K562 (cell line): Measurements from ENCODE around the gene NECTIN3. TPM values are rescaled to one million over a fixed set of nuclear protein-coding genes. Genes with fewer than 3 reads are reported as not detected.

ENCODE experiments used
- ATAC-seq: fragments of 200-7000 bp; cut with Tn5 transposase; 3 replicates; pipeline ENCODE4 v1.9.1; 2020; ENCODE audit warnings: moderate library complexity
- BruUV-seq: library from RNA; stranded (reverse); fragments of 400-500 nt; replicated peaks from 2 replicates; lab custom pipeline; 2021; lab: Mats Ljungman, UMichigan
- CTCF ChIA-PET: fragments of 300-600 bp; formaldehyde crosslinking; extraction: SDS; loops from one replicate; lab custom pipeline; 2021; ENCODE audit warnings: low intra/inter-chr PET ratio; lab: Yijun Ruan, JAX
- POLR2A ChIA-PET: fragments of 300-600, 350-650 bp; sonication (Branson Sonifier 250); formaldehyde crosslinking; extraction: SDS; loops from one replicate; lab custom pipeline; 2021; ENCODE audit warnings: antibody characterized with exemption, inconsistent platforms; lab: Yijun Ruan, JAX
- DNase-seq, 4 experiments: peaks; one replicate each; pipeline versions ENCODE4 v3.0.0 to v3.0.0-alpha.2; 2011 to 2018; ENCODE audit warnings: low spot score in 3 of 4, mixed read lengths in 3 of 4; ENCODE audit errors: extremely low read depth in 1 of 4
- FAIRE-seq: peaks from 2 replicates; lab custom pipeline; 2011; peaks lifted over from hg19 to GRCh38; lab: Jason Lieb, UNC
- H2AFZ ChIP-seq: 2 replicates; pipeline ENCODE4 v1.6.0; 2011; ENCODE audit warnings: low read depth, low read length, control low read depth, inconsistent platforms
- H3K27ac ChIP-seq: fragments of 200-600 bp; 3 replicates; pipeline ENCODE4 v1.8.0; 2011; ENCODE audit warnings: low read depth, mild to moderate bottlenecking, control low read depth, inconsistent platforms, low read length, moderate library complexity, mixed read lengths; ENCODE audit errors: extremely low read depth
- H3K27me3 ChIP-seq, 2 experiments: fragments of 300-600 bp in 1 of 2; 2 replicates in 1 of 2; 3 replicates in 1 of 2; pipeline versions ENCODE4 v1.6.0 to v1.8.0; 2011; ENCODE audit warnings: inconsistent platforms in 2 of 2, low read length in 2 of 2, mild to moderate bottlenecking in 1 of 2, mixed read lengths in 1 of 2, moderate library complexity in 1 of 2; ENCODE audit not compliant: control insufficient read depth in 2 of 2, insufficient read depth in 2 of 2
- H3K36me3 ChIP-seq: fragments of 300-600 bp; 3 replicates; pipeline ENCODE4 v1.8.0; 2011; ENCODE audit warnings: mild to moderate bottlenecking, low read length, inconsistent platforms; ENCODE audit not compliant: control insufficient read depth, insufficient read depth
- H3K4me1 ChIP-seq, 2 experiments: fragments of 200-600 bp in 1 of 2; replicated peaks in 1 of 2; 2 replicates in 1 of 2; 3 replicates in 1 of 2; pipeline versions ENCODE4 v1.5.1 to v1.8.0; 2011; ENCODE audit warnings: inconsistent platforms in 2 of 2, low read length in 2 of 2, mild to moderate bottlenecking in 1 of 2, mixed read lengths in 1 of 2, moderate library complexity in 1 of 2; ENCODE audit not compliant: control insufficient read depth in 2 of 2, insufficient read depth in 2 of 2
- H3K4me2 ChIP-seq: 2 replicates; pipeline ENCODE4 v1.6.1; 2011; ENCODE audit warnings: low read length, control low read depth, inconsistent platforms, mixed read lengths; ENCODE audit not compliant: insufficient read depth
- H3K4me3 ChIP-seq: fragments of 200-600 bp; sonication (generic), shearing (Covaris generic); 2 replicates; pipeline ENCODE4 v1.5.1; 2016; ENCODE audit warnings: control low read depth, inconsistent platforms
- H3K79me2 ChIP-seq: fragments of 200-600 bp; 3 replicates; pipeline ENCODE4 v1.8.0; 2011; ENCODE audit warnings: low read length, inconsistent platforms; ENCODE audit not compliant: control insufficient read depth, insufficient read depth
- H3K9ac ChIP-seq, 2 experiments: 2 replicates each; pipeline versions ENCODE4 v1.6.0 to v1.6.1; 2011; ENCODE audit warnings: low read depth in 2 of 2, low read length in 2 of 2, control low read depth in 1 of 2, inconsistent platforms in 1 of 2, mild to moderate bottlenecking in 1 of 2, mixed read lengths in 1 of 2; ENCODE audit not compliant: insufficient read depth in 1 of 2
- H3K9me1 ChIP-seq: one replicate; pipeline ENCODE4 v1.6.0; 2011; ENCODE audit warnings: inconsistent platforms, mild to moderate bottlenecking, low read length, moderate library complexity; ENCODE audit not compliant: control insufficient read depth, insufficient read depth
- H3K9me3 ChIP-seq: replicated peaks from 2 replicates; pipeline ENCODE4 v1.5.1; 2011; ENCODE audit warnings: low read depth, low read length, inconsistent platforms; ENCODE audit not compliant: control insufficient read depth, insufficient read depth
- H4K20me1 ChIP-seq: replicated peaks from 2 replicates; pipeline ENCODE4 v1.6.1; 2011; ENCODE audit warnings: low read length, inconsistent platforms, mixed read lengths; ENCODE audit not compliant: control insufficient read depth, insufficient read depth
- E2F1 ChIP-seq: sonication (generic); formaldehyde crosslinking; IDR thresholded peaks from 2 replicates; pipeline ENCODE4 v1.8.1; 2023; ENCODE audit warnings: mild to moderate bottlenecking, missing genetic modification reagents, moderate library complexity
- GTF2A2 ChIP-seq: IDR thresholded peaks from 2 replicates; pipeline ENCODE4 v1.6.1; 2016; ENCODE audit warnings: mild to moderate bottlenecking, missing genetic modification characterization, missing compliant biosample characterization
- NR0B1 ChIP-seq: fragments of 450-650 bp; IDR thresholded peaks from one replicate; pipeline ENCODE4 v1.6.1; 2018; ENCODE audit warnings: mild to moderate bottlenecking, moderate library complexity; ENCODE audit not compliant: partially characterized antibody
- PHF8 ChIP-seq: fragments of 200-600 bp; sonication (generic); IDR thresholded peaks from 2 replicates; pipeline ENCODE4 v1.6.1; 2012; ENCODE audit warnings: mixed run types, mild to moderate bottlenecking, inconsistent platforms, low read length, moderate library complexity, borderline replicate concordance
- POLR2AphosphoS2 ChIP-seq: IDR thresholded peaks from 2 replicates; pipeline ENCODE4 v1.6.1; 2012; ENCODE audit warnings: low read length, improper control_type of control experiment
- PTRF ChIP-seq: fragments of 450-650 bp; IDR thresholded peaks from 2 replicates; pipeline ENCODE4 v1.6.1; 2016; ENCODE audit warnings: mild to moderate bottlenecking, missing genetic modification characterization, missing compliant biosample characterization
- PURB ChIP-seq: sonication (generic); formaldehyde crosslinking; IDR thresholded peaks from 2 replicates; pipeline ENCODE4 v1.9.0; 2021; ENCODE audit warnings: low read depth, mild to moderate bottlenecking, missing genetic modification reagents
- RBM14 ChIP-seq: fragments of 200-400 bp; formaldehyde crosslinking; IDR thresholded peaks from 2 replicates; pipeline ENCODE4 v1.6.1; 2018; ENCODE audit warnings: low read depth, mild to moderate bottlenecking, low read length, moderate library complexity, borderline replicate concordance; ENCODE audit not compliant: insufficient read depth
- SNRNP70 ChIP-seq: fragments of 200-400 bp; formaldehyde crosslinking; optimal IDR thresholded peaks from 2 replicates; pipeline ENCODE3; 2017; ENCODE audit warnings: low read depth, low read length
- SP1 ChIP-seq: sonication (generic); formaldehyde crosslinking; IDR thresholded peaks from 2 replicates; pipeline ENCODE4 v1.8.1; 2022; ENCODE audit warnings: mild to moderate bottlenecking, missing genetic modification reagents
- SRSF3 ChIP-seq: fragments of 200-400 bp; formaldehyde crosslinking; IDR thresholded peaks from 2 replicates; pipeline ENCODE4 v1.6.1; 2016; ENCODE audit warnings: mild to moderate bottlenecking, low read length, moderate library complexity; ENCODE audit not compliant: insufficient read depth
- TAF1 ChIP-seq: IDR thresholded peaks from 2 replicates; pipeline ENCODE4 v1.6.1; 2011; ENCODE audit warnings: mild to moderate bottlenecking, low read length, moderate library complexity; ENCODE audit not compliant: insufficient read depth, control insufficient read depth, severe bottlenecking; ENCODE audit errors: extremely low read depth
- TAF9B ChIP-seq: fragments of 450-650 bp; IDR thresholded peaks from 2 replicates; pipeline ENCODE4 v1.6.1; 2018; ENCODE audit warnings: mild to moderate bottlenecking; ENCODE audit not compliant: partially characterized antibody
- TEAD4 ChIP-seq, 2 experiments: sonication (generic) in 1 of 2; formaldehyde crosslinking in 1 of 2; IDR thresholded peaks; 2 replicates each; pipeline versions ENCODE4 v1.6.1 to v1.8.0; 2012 to 2022; ENCODE audit warnings: borderline replicate concordance in 1 of 2, inconsistent platforms in 1 of 2, low read length in 1 of 2, mild to moderate bottlenecking in 1 of 2, missing genetic modification reagents in 1 of 2
- ZNF586 ChIP-seq: fragments of 450-650 bp; formaldehyde crosslinking; conservative IDR thresholded peaks from 2 replicates; pipeline ENCODE4 v1.4.0; 2020; ENCODE audit warnings: mild to moderate bottlenecking, moderate library complexity
- ZNF717 ChIP-seq: fragments of 250-450 bp; sonication (Bioruptor Pico); IDR thresholded peaks from 2 replicates; pipeline ENCODE4 v1.5.0; 2021
- WGBS: fragments of 100-300 bp; shearing (Covaris generic); methylation state at CpG from one replicate; pipeline ENCODE4 v1.1.6; 2016; ENCODE audit warnings: low coverage, mixed read lengths; ENCODE audit not compliant: insufficient coverage; ENCODE audit errors: missing lambda C conversion rate; 5-methylcytosine and 5-hydroxymethylcytosine counted together
- in situ Hi-C: fragments of 300-500 bp; cut with MboI; formaldehyde crosslinking; loops from 4 replicates; pipeline ENCODE4 v1.15.0; 2018; ENCODE audit warnings: inconsistent platforms, mixed read lengths
- intact Hi-C: fragments of 100-400 bp; cut with micrococcal nuclease; formaldehyde crosslinking; loops from 2 replicates; pipeline ENCODE4 v1.14.2; 2022
- polyA plus RNA-seq, 8 experiments: library from polyadenylated mRNA; depleted of rRNA in 4 of 8; stranded (reverse) in 5 of 8; unstranded in 3 of 8; fragments of >200 nt; fragmentation: Nextera tagmentation in 2 of 8; fragmentation: Illumina TruSeq in 1 of 8; extraction: Ambion mirVana in 2 of 8; extraction: Trizol in 1 of 8; gene quantifications; 2 replicates each; pipeline versions ENCODE4 v1.2.1 to v1.2.3, GENCODE V29; 2011 to 2014; ENCODE audit warnings: inconsistent platforms in 1 of 8, missing spikeins in 1 of 8
- total RNA-seq, 7 experiments: library from RNA; depleted of rRNA in 6 of 7; stranded (reverse); fragments of >200 nt in 6 of 7; fragmentation: Illumina TruSeq in 2 of 7; extraction: Trizol in 2 of 7; gene quantifications; 2 replicates each; pipeline versions ENCODE4 v1.2.1 to v1.2.3, GENCODE V29; 2011 to 2021; ENCODE audit warnings: low replicate concordance in 1 of 7

Gene NECTIN3
- total and polyA plus RNA-seq, 9 of the 15 experiments (the other 6 are each of a cell fraction or from before 2014, with no cell fraction given): 0.16 TPM; not detected in 8

GRCh38 chr3:111076732-111077131, 5.1 kb downstream of the NECTIN3 start:
- BruUV-seq: no TSS peak
- CTCF ChIA-PET: no interaction called here
- ATAC-seq: no peak
- H3K4me1 ChIP-seq: peaks cover 0 to 5% of the 10 kb centered on the region in 2 experiments; a peak in 2 of 5 replicates
- intact Hi-C loops: no loop called here
- H3K9me3 ChIP-seq: no peaks in the 10 kb centered on the region
- H3K79me2 ChIP-seq: no peaks in the 10 kb centered on the region
- no peak overlapping the region for H3K27ac ChIP-seq
- 0% methylated on average over 1 of the region's 5 CpGs for WGBS
- no peak for TF ChIP-seq TAF9B
- no peak for TF ChIP-seq ZNF586
- no peak for TF ChIP-seq SRSF3
- TF ChIP-seq SNRNP70: no peak
- TF ChIP-seq PHF8: no peak
- no peak for TF ChIP-seq SP1
- TF ChIP-seq PURB (CRISPR knock-in tag): no peak
- no peak for TF ChIP-seq PTRF (tag)
- TF ChIP-seq NR0B1: no peak
- no peak for TF ChIP-seq GTF2A2 (tag)
- TF ChIP-seq TAF1: no peak
- TF ChIP-seq POLR2AphosphoS2: no peak
- TF ChIP-seq TEAD4 (IDR thresholded peaks at IDR 0.05; ENCODE audit: low read length): no peak
- TF ChIP-seq TEAD4 (CRISPR knock-in tag; IDR thresholded peaks at IDR 0.05; ENCODE audit: borderline replicate concordance): no peak
- no peak for TF ChIP-seq ZNF717
- no peak for TF ChIP-seq RBM14
- no peak for TF ChIP-seq E2F1 (CRISPR knock-in tag)
- TF ChIP-seq, all 486 proteins: peak for 0
- no peak overlapping the region for H2AFZ ChIP-seq
- H3K9ac ChIP-seq: no peak overlapping the region
- in situ Hi-C loops: no loop called here
- H3K4me2 ChIP-seq: no peak overlapping the region
- no peaks in the 10 kb centered on the region for H4K20me1 ChIP-seq
- FAIRE-seq (no peak), DNase-seq (no peak)
- POLR2A ChIA-PET: no interaction called here
- H3K36me3 ChIP-seq: no peaks in the 10 kb centered on the region
- H3K27me3 ChIP-seq: peaks cover 3 to 7% of the 10 kb centered on the region in 2 experiments; a peak in 2 of 5 replicates
- no peaks in the 10 kb centered on the region for H3K9me1 ChIP-seq
- H3K4me3 ChIP-seq: no peak overlapping the region
